Measurements from ENCODE around the gene INPP4B.

INPP4B gene

GRCh38 chr4:142566243-142566642, 279.9 kb downstream of the INPP4B start:
- ATAC-seq (ENCODE audit: low read depth) (peak; percentile 46; the same call in 2 of the 3 replicates), DNase-seq (ENCODE audit: low spot score) (no peak)
- peaks cover 26% of the 10 kb centered on the region for H3K4me1 ChIP-seq (ENCODE audit: insufficient read depth, poor library complexity, severe bottlenecking)
- peak overlapping the region; percentile 47 for H3K27ac ChIP-seq (ENCODE audit: poor library complexity, severe bottlenecking)
- no peaks in the 10 kb centered on the region for H3K36me3 ChIP-seq (ENCODE audit: low read depth)
- TF ChIP-seq, protein P1, sequence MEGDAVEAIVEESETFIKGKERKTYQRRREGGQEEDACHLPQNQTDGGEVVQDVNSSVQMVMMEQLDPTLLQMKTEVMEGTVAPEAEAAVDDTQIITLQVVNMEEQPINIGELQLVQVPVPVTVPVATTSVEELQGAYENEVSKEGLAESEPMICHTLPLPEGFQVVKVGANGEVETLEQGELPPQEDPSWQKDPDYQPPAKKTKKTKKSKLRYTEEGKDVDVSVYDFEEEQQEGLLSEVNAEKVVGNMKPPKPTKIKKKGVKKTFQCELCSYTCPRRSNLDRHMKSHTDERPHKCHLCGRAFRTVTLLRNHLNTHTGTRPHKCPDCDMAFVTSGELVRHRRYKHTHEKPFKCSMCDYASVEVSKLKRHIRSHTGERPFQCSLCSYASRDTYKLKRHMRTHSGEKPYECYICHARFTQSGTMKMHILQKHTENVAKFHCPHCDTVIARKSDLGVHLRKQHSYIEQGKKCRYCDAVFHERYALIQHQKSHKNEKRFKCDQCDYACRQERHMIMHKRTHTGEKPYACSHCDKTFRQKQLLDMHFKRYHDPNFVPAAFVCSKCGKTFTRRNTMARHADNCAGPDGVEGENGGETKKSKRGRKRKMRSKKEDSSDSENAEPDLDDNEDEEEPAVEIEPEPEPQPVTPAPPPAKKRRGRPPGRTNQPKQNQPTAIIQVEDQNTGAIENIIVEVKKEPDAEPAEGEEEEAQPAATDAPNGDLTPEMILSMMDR (IDR thresholded peaks at IDR 0.05; ENCODE audit: poor library complexity, severe bottlenecking) = no peak
- H3K9me3 ChIP-seq (ENCODE audit: severe bottlenecking) = no peaks in the 10 kb centered on the region
- H3K4me3 ChIP-seq (ENCODE audit: severe bottlenecking) = no peak overlapping the region
- no peaks in the 10 kb centered on the region for H3K27me3 ChIP-seq (ENCODE audit: insufficient read depth, poor library complexity, severe bottlenecking)

GRCh38 chr4:142565771-142566170, 280.3 kb downstream of the INPP4B start:
- no peaks in the 10 kb centered on the region for H3K36me3 ChIP-seq (ENCODE audit: low read depth)
- ATAC-seq (ENCODE audit: low read depth) (peak; percentile 43), DNase-seq (ENCODE audit: low spot score) (no peak)
- peak overlapping the region; percentile 47 for H3K27ac ChIP-seq (ENCODE audit: poor library complexity, severe bottlenecking)
- TF ChIP-seq, protein P1 (IDR thresholded peaks at IDR 0.05; ENCODE audit: poor library complexity, severe bottlenecking) = no peak
- H3K9me3 ChIP-seq (ENCODE audit: severe bottlenecking) = no peaks in the 10 kb centered on the region
- H3K4me1 ChIP-seq (ENCODE audit: insufficient read depth, poor library complexity, severe bottlenecking) = peaks cover 26% of the 10 kb centered on the region
- H3K27me3 ChIP-seq (ENCODE audit: insufficient read depth, poor library complexity, severe bottlenecking) = no peaks in the 10 kb centered on the region
- H3K4me3 ChIP-seq (ENCODE audit: severe bottlenecking) = peak overlapping the region; percentile 0

- H3K4me3 ChIP-seq (ENCODE audit: severe bottlenecking) = no peak overlapping the region
- no peaks in the 10 kb centered on the region for H3K9me3 ChIP-seq (ENCODE audit: severe bottlenecking)
- no peaks in the 10 kb centered on the region for H3K27me3 ChIP-seq (ENCODE audit: insufficient read depth, poor library complexity, severe bottlenecking)
- DNase-seq (ENCODE audit: low spot score) = peak; percentile 42
- TF ChIP-seq, protein P1 (IDR thresholded peaks at IDR 0.05; ENCODE audit: poor library complexity, severe bottlenecking) = no peak
- H3K27ac ChIP-seq (ENCODE audit: poor library complexity, severe bottlenecking) = no peak overlapping the region
- H3K36me3 ChIP-seq (ENCODE audit: low read depth) = no peaks in the 10 kb centered on the region
- ATAC-seq (ENCODE audit: low read depth) = peak; percentile 65; the same call in 2 of the 3 replicates
- peaks cover 26% of the 10 kb centered on the region for H3K4me1 ChIP-seq (ENCODE audit: insufficient read depth, poor library complexity, severe bottlenecking)
Observed at GRCh38 chr4:142563682-142564291, 282.3 kb downstream of the INPP4B start.

DNA sequence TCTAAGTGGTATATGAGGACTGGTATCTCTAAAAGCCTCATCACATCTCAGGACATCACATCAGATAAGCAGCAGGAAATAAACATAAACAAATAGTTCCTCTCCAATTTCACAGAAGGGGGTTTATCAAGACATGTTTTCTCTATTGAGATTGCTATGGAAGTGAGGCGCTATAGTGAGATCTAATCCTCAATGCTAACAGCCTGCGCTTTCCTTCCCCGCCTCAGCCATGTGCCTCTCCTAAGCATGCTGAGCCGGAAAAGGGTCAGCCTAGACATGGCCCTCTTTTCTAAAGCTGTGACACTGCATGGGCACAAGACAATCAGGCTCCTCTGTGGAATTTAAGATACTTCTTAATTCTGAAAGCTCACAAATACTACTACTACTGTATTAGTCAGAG, 286.1 kb downstream of the INPP4B start:
- TF ChIP-seq, protein P1 (IDR thresholded peaks at IDR 0.05; ENCODE audit: poor library complexity, severe bottlenecking) = no peak
- H3K4me3 ChIP-seq (ENCODE audit: severe bottlenecking) = no peak overlapping the region
- H3K27ac ChIP-seq (ENCODE audit: poor library complexity, severe bottlenecking) = no peak overlapping the region
- peaks cover 6% of the 10 kb centered on the region for H3K4me1 ChIP-seq (ENCODE audit: insufficient read depth, poor library complexity, severe bottlenecking)
- no peaks in the 10 kb centered on the region for H3K27me3 ChIP-seq (ENCODE audit: insufficient read depth, poor library complexity, severe bottlenecking)
- no peaks in the 10 kb centered on the region for H3K36me3 ChIP-seq (ENCODE audit: low read depth)
- DNase-seq (ENCODE audit: low spot score) = no peak
- H3K9me3 ChIP-seq (ENCODE audit: severe bottlenecking) = no peaks in the 10 kb centered on the region
- no peak for ATAC-seq (ENCODE audit: low read depth)

- Histone ChIP-seq H3K36me3 (ENCODE audit: low read depth) (no peaks in the 10 kb centered on the region), H3K4me1 (ENCODE audit: insufficient read depth, poor library complexity, severe bottlenecking) (peaks cover 6% of the 10 kb centered on the region), H3K4me3 (ENCODE audit: severe bottlenecking) (no peak overlapping the region), H3K27me3 (ENCODE audit: insufficient read depth, poor library complexity, severe bottlenecking) (no peaks in the 10 kb centered on the region), H3K9me3 (ENCODE audit: severe bottlenecking) (no peaks in the 10 kb centered on the region), H3K27ac (ENCODE audit: poor library complexity, severe bottlenecking) (no peak overlapping the region)
- ATAC-seq (ENCODE audit: low read depth) (no peak), DNase-seq (ENCODE audit: low spot score) (no peak)
- TF ChIP-seq, protein P1 (IDR thresholded peaks at IDR 0.05; ENCODE audit: poor library complexity, severe bottlenecking) = no peak
Observed at GRCh38 chr4:142558851-142559250, 287.2 kb downstream of the INPP4B start.

Measured in RWPE2 (cell line).